GM19023 (cell line): Measurements from ENCODE around the gene ZNF83.
"Not testable (repeated sequence)": the region's sequence is repeated elsewhere in the genome, so short reads cannot be mapped to it uniquely, and the experiment has no call there.

ENCODE experiments used
- ATAC-seq: cut with Tn5 transposase; IDR thresholded peaks from one replicate; pipeline ENCODE4 v1.9.1; 2021; ENCODE audit warnings: mild to moderate bottlenecking, moderate library complexity; ENCODE audit not compliant: unreplicated experiment

Gene ZNF83

DNA sequence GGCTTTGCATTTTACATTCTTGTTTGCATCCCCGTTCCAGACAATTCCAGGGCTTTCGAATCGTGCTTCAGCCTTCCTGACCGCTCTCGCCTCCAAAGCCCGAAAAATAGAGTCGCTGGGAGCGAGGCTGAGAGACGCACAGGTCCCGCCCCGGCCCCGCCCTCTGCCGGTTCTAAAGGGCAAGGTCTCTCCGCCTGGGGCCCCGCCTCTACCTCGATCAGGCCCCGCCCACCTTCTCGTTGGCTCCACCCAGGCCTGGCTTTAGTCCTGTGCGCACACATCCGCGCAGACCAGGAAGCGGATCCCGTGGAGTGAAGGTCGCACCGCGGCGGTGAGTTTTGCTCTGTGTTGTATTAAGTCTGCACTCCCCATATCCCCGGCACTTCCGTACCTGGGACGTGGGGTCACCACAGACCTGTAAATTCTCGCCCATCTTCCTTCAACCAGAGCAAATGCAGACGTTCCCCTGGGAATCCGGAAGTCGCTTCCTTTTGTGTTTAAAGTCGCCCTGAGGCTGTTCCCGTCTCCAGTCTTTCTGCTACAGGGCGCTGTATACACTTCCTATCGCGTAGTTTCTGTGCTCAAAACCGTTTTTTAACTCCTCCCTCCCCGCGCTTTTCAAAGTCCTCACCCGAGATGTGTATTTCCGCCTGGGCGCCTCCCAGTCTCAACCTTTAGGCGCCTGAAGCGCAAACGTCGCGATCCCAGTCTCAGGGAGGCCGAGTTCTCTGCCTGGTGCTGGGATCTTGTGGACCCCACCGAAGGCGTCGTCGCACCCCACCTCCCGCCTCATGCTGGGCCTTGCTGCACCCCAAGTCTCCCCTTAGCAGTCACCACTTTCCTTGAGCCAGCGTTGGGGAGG lies 67.9 kb downstream of the ZNF83 start, which contains the start of gene ZNF701:
Gene ZNF701 (plus strand): TSS at position 288 of the 862 bp plus-strand sequence. CDS start 3,861 bp downstream, outside the sequence.
- peak; percentile 97 for ATAC-seq

DNA sequence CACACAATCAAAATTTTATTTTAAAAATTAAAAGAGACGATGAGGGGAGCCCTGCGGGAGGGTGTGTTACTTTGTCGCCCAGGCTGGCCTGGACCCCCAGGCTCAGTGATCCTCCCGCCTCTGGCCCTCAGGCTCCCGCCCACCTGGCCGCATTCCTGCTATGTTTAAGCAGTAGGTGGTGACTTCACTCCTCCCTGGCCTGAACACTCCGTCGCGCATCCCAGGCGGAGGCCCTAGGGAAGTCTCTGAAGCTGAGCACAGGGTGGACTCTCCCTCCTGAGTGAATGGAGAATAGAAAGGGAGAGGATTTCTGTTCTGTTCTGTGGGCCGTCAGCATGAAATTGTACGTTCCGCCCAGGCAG lies 68.5 kb downstream of the ZNF83 start:
- ATAC-seq: not testable (repeated sequence)

DNA sequence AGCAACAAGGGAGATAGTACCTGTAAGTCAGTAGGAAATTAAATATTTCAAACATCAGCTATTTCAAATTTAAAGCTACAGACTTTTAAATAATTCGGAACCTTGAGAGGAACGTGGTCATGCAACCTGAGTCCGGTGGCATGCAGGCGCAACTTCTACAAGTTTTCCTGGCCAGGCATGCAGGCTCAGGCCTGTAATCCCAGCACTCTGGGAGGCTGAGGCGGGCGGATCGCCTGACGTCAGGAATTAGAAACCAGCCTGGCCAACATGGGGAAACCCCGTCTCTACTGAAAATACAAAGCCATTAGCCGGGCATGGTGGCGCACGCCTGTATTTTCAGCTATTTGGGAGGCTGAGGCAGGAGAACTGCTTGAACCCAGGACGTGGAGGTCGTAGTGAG lies 70.2 kb downstream of the ZNF83 start:
- ATAC-seq: no peak

DNA sequence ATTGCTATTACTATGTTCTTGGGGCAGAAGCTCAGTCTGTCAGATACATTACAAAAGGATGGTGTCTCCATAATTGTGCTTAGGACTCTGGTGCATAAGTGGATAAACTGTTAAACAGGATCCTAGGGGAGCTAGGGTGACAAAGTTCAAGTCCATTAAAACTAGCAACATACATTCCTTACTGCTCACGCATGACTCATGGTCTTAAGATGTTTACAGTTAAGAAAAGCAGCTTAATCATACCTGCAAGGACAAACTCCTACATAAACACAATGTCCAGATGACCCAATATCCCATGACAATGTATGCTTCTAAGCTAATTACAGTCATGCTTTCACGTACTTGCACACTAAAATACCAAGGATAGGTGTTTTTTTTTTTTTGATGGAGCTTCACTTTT lies 71.6 kb downstream of the ZNF83 start:
- no peak for ATAC-seq

- no peak for ATAC-seq
Measured at GRCh38 chr19:52566121-52566520, 72.0 kb downstream of the ZNF83 start.
